NK-92 (cell line): ENCODE measurements around the gene PRR15L.
"Not testable (repeated sequence)": the region's sequence is repeated elsewhere in the genome, so short reads cannot be mapped to it uniquely, and the experiment has no call there.

Source experiments
- DNase-seq: peaks from one replicate; lab custom pipeline; 2025; ENCODE audit not compliant: unreplicated experiment; lab: John Stamatoyannopoulos, UW

PRR15L gene, protein sequence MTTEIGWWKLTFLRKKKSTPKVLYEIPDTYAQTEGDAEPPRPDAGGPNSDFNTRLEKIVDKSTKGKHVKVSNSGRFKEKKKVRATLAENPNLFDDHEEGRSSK

GRCh38 chr17:47957591-47958490 lies at the start of gene PRR15L:
Gene PRR15L (minus strand): TSS chr17:47957883. CDS start chr17:47953234, 4,649 bp downstream.
- DNase-seq: no peak

GRCh38 chr17:48006936-48007709 lies 49.4 kb upstream of the PRR15L start:
- DNase-seq: no peak

DNA sequence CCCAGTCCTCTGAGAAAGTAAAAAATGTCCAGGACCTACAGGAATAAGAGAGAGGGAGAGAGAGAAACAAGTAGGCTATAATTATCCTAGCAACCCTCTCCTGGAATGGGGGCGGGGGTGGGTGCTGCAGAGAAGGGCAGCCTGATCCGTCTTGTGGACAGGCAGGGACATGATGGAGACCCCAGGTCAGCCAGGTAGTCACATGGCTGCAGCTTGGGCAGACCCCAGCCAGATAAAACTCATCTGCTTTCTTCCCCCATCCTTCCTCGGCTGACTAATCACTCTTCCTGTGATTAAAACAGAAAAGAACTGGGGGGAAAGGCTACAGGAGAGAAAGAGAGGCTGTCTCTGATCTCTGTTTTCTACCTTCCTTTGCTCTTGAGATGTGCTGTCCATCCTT lies 47.3 kb upstream of the PRR15L start:
- DNase-seq: no peak

DNA sequence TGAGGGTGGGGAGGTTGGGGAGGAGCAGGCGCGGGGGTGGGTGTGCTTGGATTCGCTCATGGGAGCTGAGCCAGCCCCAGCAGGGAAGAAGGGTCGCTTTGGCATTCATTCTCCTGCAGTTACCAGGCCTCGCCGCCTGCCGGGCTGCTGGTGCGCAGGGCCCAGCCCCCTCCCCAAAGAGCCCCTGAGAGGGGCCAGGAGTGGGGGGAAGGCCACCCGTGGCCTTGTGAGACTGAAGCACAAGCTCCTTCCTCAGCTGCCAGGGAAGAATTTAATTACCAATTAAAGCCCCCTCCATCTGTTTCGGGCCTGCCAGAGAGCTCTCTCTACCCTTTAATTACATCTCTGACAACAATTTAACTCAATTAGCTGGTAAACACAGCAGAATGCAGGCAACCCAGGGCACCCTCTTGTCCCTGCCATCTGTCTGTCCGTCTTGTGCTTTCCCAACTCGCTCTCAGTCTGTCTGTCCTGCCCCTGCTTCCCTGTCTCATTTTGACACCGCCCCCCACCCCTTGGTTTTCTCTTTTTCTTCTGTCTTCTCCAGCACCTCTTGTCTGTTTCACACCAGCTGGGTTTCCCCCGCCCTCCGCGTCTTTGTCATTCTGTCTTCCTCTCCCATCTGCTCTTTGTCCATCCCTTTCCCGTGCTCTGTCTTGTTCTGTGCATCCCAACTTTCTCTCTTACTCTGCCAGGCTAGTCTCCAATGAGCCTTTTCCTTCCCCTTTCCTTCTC lies 45.9 kb upstream of the PRR15L start:
- DNase-seq: no peak

DNA sequence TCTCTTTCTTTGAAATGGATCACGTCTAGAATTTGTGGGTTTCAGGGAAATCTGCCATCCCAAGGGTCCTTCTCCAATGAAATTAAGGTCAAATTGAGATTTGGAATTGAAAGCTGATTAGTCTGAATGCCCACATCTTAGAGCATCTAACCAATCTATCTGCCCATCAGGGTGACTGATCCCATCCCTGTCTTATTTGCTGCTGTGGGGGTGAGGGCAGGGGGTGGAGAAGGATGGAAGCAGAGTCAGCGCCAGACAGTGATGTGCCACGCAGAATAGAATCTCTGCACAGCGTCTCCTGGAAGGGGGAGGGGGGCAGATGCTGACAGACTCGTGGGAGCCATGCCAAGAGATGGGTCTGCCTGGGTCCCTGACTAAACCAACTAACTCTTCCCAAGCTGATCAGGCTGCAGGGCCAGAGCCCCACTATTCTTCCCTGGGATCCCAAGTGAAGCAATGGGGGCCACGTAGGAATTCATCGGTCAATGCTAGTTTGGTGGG lies 45.3 kb upstream of the PRR15L start:
- no peak for DNase-seq

DNA sequence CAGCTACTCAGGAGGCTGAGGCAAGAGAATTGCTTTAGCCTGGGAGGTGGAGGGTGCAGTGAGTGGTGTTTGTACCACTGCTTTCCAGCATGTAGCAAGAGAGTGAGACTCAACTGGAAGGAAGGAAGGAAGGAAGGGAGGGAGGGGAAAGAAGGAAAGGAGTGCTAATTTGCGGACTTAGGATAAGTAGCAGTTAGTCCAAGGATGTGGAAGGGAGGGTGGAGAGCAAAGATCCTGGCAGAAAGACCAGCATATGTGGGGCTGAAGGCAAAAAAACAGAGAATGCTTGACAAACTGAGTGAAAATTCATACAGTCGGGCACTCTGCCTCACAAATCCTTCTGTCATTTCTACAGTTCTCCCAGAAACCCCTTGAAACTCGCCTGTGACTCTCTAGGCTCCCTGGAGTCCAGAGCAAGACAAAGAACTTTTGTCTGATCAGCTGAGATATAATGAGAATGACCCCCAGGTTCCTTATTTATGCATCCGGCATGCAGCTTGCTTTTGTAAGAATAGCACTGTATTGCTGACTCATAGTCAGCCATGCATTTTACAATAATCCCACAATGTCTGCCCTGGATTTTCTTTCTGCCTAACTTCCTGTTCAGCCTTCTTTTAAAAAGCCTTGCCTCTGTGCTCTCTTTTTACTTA lies 44.7 kb upstream of the PRR15L start:
- no peak for DNase-seq

GRCh38 chr17:48001657-48002056 lies 44.0 kb upstream of the PRR15L start:
- not testable (repeated sequence) for DNase-seq

- DNase-seq: no peak
Measured at GRCh38 chr17:48001197-48001596, 43.5 kb upstream of the PRR15L start.

DNA sequence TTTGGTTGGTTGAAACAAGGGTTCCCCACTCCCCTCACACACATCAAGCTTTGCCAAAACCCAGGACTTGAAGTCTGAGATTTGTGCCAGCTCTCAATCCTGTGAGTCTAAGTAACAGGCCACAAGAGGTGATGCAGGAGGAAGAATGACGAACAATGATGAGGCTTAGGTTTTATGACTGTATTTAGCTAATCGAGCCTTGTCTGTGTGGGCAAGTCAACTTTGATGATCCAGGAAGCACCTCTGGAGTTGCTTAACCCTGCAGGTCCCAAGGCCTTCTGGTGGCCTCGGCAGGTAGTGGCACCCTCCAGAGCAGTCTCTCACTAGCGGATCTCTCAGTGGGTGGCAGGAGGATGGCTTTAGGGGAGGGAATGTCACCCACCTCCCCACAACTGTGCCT lies 41.9 kb upstream of the PRR15L start:
- DNase-seq: no peak

GRCh38 chr17:47998044-47998443 lies 40.4 kb upstream of the PRR15L start:
- no peak for DNase-seq

GRCh38 chr17:47997586-47997985 lies 39.9 kb upstream of the PRR15L start:
- DNase-seq: no peak

- no peak for DNase-seq
Measured at GRCh38 chr17:47996201-47996600, 38.5 kb upstream of the PRR15L start.

GRCh38 chr17:47995241-47995935 lies 37.7 kb upstream of the PRR15L start:
- DNase-seq: no peak

- DNase-seq: no peak
Measured at GRCh38 chr17:47994724-47995123, 37.0 kb upstream of the PRR15L start.

DNA sequence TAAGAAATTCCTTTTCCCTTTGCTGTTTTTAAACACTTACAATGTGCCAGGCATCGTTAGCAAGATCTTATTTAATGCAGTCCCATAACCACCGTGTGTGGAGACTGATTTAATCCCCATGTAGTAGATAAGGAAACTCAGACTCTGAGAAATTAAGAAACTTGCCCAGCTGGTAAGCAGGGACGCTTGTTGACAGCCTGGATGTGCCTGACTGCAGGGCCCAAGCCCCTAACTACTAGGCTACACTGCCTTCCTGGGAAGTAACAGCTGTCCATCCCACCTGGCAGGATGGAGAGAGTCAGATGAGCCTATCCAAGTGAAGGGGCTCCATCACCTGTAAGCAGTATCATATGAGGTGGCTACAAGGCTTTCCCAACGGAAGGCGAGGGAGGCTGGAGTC lies 36.3 kb upstream of the PRR15L start:
- no peak for DNase-seq

DNA sequence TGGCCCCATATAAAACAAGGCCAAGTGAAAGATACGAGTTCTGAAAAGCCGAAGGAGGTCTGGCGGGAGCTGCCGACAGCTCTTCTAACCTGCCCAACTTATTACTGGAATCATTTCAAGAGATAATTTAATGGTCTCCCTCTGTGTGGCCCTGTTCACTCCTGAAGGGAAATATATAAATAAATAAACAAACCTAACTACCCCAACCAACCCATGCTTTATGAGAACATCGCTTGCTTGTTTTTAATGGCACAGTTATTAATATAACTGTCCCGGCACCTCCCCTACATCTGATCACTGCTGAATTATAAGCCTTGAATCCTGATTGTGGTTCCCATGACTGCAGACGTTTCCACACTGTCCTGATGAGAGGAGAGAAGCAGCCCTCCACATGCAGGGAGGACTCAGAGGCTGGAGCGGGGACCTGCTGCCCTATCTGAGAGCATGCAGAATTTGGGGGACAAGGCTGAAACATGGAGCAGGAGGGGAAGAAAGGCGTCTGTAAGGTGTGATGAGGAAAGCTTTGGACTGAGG lies 35.4 kb upstream of the PRR15L start:
- no peak for DNase-seq

GRCh38 chr17:47992216-47992615 lies 34.5 kb upstream of the PRR15L start:
- DNase-seq: no peak

DNA sequence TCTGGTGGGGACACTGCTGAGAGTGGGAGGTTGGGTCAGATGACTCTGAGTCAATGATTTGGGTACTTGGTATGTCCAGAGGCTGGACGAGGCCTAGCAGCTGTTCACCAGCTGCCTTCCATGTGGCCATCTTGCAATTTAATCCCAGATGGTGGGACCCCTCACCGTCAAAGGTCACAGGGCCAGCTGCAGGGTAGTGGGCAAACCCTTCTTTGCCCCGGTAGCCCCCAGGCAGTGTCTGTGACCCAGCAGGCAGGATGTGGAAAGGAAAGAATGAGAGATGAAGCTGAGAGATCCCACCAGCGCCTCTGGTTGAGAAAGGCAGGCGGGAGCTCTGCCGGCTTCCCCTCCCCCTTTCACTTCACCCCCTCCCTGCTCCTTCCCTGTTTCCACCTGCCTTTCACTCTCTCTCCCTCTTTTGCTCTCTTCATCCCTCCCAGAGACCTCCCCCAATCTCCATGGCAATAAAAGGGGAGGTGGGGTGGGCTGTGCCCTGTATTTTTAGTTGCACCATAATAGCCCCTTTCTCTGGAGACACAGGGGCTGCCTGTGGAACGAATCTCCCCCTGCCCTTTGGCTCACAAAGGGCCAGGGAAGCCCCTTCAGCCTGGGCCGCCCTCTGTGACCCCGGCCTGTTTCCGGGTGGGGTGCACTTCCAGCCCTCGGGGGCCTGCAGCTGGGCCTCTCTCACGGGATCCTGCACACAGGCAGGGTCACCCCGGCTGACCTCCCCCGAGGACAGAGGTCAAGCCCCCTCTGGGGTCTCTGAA lies 33.5 kb upstream of the PRR15L start:
- DNase-seq: no peak

DNA sequence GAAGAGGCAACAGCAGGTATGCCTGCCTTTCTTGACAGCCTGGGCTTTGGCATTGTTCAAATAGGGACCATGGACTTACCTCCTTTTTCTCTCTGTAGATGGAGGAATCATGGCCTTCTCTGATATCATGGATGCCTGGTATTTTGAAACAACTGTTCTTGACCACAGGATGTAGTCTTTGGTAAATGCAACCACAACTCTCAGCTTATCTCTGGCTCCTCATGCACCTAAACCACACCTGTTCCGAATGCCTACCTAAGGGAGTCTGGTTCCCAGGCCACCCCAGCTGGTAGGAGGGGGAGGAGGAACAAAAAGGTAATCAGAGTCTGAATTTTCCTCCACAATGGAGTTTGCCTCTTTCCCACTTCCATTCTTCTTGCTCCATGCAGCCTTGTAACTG lies 32.0 kb upstream of the PRR15L start:
- no peak for DNase-seq
